Activated T-helper 1 cell treated with anti-CD3 and anti-CD28 coated beads, Interleukin-12 subunit alpha, Interleukin-12 subunit beta, Interleukin-2, Interleukin-4 antibody, amounts not matched to agents 30 ng/mL and 10 ng/mL and 1 ng/mL, durations not matched to agents 14 hours and 24 hours and 36 hours (primary cell): ENCODE results near the gene WDR54. TPM values are rescaled to one million over a fixed set of nuclear protein-coding genes. Genes with fewer than 3 reads are reported as not detected.

Experiments used
- DNase-seq: peaks from one replicate; pipeline ENCODE4 v3.0.0; 2021; ENCODE audit warnings: low spot score
- H3K27ac Mint-ChIP-seq: one replicate; pipeline ENCODE4 v1.8.0; 2021; ENCODE audit warnings: mild to moderate bottlenecking, mixed read lengths
- H3K27me3 Mint-ChIP-seq: one replicate; pipeline ENCODE4 v1.8.0; 2022; ENCODE audit warnings: mild to moderate bottlenecking, moderate library complexity, mixed read lengths; ENCODE audit not compliant: insufficient read depth
- H3K36me3 Mint-ChIP-seq: one replicate; pipeline ENCODE4 v1.8.0; 2021; ENCODE audit warnings: low read depth, mixed read lengths
- H3K4me1 Mint-ChIP-seq: one replicate; pipeline ENCODE4 v1.8.0; 2021; ENCODE audit warnings: low read depth, mixed read lengths
- H3K4me3 Mint-ChIP-seq: one replicate; pipeline ENCODE4 v1.8.0; 2021; ENCODE audit warnings: mild to moderate bottlenecking, moderate library complexity, mixed read lengths
- H3K9me3 Mint-ChIP-seq: one replicate; pipeline ENCODE4 v1.8.0; 2021; ENCODE audit warnings: mixed read lengths
- intact Hi-C: fragments of 100-400 bp; cut with micrococcal nuclease; formaldehyde crosslinking; loops from one replicate; pipeline ENCODE4 v1.15.1; 2024
- total RNA-seq: library from RNA; stranded (reverse); gene quantifications from 2 replicates; pipeline ENCODE4 v1.2.3, GENCODE V29; 2022

The WDR54 gene
- total RNA-seq, 1 donor from 2014 or later = 58.6 TPM

DNA sequence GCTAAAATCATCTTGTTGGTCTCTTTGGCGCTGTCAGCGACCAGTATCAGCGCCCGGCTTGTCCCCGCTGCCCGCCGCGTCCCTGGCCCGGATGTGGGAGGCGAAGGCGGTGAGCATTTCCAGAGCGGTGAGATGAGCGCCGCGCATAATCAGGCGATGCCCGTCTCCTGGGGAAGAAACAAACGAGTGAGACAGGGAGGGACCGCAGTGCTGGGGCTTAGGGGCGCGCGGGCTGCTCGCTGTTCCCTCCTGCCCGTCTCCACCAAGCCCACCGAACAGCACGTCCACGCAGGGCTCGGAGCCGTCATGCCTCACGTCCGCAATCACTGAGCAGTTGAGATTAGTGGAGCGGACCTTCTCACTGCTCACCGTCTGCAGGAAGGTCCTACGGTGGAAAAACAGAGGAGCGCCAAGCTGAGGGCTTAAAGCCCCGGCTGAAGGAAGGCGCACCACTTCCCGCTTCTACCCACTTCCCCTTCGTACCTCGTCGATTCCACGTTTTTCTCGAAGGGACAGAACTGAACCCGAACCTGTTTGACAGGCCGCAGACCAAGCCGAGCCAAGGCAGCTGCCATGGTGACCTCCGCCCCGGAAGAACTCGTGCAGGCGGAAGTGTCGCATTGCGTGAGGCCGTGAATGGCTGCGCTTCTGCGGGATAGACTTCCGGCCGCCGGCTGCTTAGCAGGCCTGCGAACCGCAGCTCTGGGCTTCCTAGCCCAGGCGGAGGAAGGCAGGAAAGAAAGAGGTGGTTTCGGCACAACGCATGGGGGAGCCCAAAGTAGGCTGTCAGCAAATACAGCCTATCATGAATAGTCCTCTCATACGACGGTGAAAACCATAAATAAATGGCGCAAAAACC is 50.8 kb downstream of the WDR54 start, which contains the start of gene MRPL53:
Gene MRPL53 (minus strand): TSS at position 595 of the 859 bp plus-strand sequence. CDS start 20 bp downstream, at position 575.
- peak within 1 kb of the TSS; percentile 99 for H3K4me3 Mint-ChIP-seq

DNA sequence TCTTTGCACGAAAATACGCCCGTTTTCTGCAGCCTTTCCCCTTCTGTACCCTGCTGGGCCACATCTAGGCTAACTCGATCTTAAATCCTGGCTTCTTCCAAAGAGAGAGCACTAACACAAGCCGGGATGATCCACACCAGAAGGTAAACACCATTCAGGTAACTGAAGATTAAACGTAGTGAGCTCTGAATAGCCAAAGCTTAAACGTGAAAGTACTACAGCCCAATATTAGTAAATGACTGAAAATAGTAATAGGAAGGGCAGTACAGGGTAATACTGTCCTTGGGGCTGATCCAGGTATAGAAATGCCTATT is 51.4 kb downstream of the WDR54 start:
- Mint-ChIP-seq H3K36me3 (peaks cover 32% of the 10 kb centered on the region), H3K9me3 (no peaks in the 10 kb centered on the region), H3K27ac (peak overlapping the region; percentile 94), H3K4me3 (peak overlapping the region; percentile 99), H3K27me3 (peaks cover 2% of the 10 kb centered on the region), H3K4me1 (peaks cover 21% of the 10 kb centered on the region)
- intact Hi-C loops = loop anchor here (1.0 kb wide), 5 partner anchors 9 to 56 kb away; partner anchors contain the start of genes AUP1, HTRA2, PCGF1 and TTC31
- DNase-seq = no peak

More for the DNA sequence above, 50.8 kb downstream of the WDR54 start, which contains the start of gene MRPL53:
- Mint-ChIP-seq H3K27ac (peak within 1 kb of the TSS; percentile 94), H3K4me1 (peaks cover 21% of the 10 kb centered on the region), H3K9me3 (no peaks in the 10 kb centered on the region), H3K36me3 (peaks cover 30% of the 10 kb centered on the region), H3K27me3 (peaks cover 2% of the 10 kb centered on the region)
- peak; percentile 95 for DNase-seq
- intact Hi-C loops = loop anchor here (1.0 kb wide), 5 partner anchors 8 to 57 kb away; partner anchors contain the start of genes AUP1, HTRA2, PCGF1 and TTC31

DNA sequence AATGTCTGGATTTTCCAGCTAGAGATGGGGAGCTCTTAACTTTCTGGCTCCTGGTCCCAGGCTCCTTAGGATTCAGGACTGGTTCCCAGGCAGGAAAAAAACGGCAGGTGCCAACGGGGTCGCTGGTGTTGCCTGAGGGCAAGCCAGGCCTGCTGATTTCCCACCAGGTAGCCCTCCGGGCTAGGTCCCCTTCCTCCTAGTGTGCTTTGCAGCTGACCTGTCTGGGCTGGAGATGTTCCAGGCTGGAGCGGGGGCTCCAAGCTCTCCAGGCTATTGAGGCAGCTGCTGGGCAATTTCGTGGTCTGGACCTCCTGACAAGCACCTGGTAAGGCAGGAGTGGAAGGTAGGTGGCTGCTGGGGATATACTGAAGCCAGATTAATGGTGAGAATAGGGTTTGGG is 53.0 kb downstream of the WDR54 start:
- Mint-ChIP-seq H3K27me3 (peaks cover 2% of the 10 kb centered on the region), H3K36me3 (peaks cover 35% of the 10 kb centered on the region), H3K27ac (no peak overlapping the region), H3K4me3 (no peak overlapping the region), H3K4me1 (peaks cover 26% of the 10 kb centered on the region), H3K9me3 (no peaks in the 10 kb centered on the region)
- intact Hi-C loops = no loop called here
- DNase-seq = no peak

DNA sequence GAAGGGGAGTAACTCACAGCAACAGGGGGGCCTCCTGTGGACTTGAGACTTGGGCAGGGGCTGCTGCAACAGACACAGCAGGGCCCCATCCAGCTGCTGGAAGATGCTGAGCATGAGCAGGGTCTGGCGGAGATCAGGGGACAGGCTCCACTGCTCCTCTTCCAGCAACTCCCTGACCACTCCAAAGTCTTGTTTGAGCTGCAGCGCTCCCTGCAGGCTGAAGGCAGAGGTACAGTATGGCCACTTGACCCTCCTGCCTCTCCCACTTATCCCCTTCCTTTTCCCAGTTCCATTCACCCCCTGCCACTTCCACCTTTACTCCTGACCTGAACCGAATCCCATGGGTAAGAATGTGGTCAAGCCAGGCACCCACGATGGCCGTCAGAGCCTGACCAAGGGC is 53.4 kb downstream of the WDR54 start:
- Mint-ChIP-seq H3K27me3 (peaks cover 2% of the 10 kb centered on the region), H3K36me3 (peaks cover 37% of the 10 kb centered on the region), H3K4me3 (no peak overlapping the region), H3K4me1 (peaks cover 26% of the 10 kb centered on the region), H3K9me3 (no peaks in the 10 kb centered on the region), H3K27ac (no peak overlapping the region)
- intact Hi-C loops = no loop called here
- no peak for DNase-seq

Other genes with a start within 250 kb of the WDR54 start
- gene MOB1A, start 242.9 kb upstream of the WDR54 start, total RNA-seq = 207 and 221 TPM in 2 replicates
- gene MTHFD2, start 223.1 kb upstream of the WDR54 start, total RNA-seq = 437 and 457 TPM in 2 replicates
- gene SLC4A5, start 78.3 kb upstream of the WDR54 start, total RNA-seq = 0.47 and 0.71 TPM in 2 replicates
- 83.0 and 84.0 TPM in 2 replicates for gene DCTN1, start 41.4 kb upstream of the WDR54 start, total RNA-seq
- 1.9 and 2.4 TPM in 2 replicates for gene C2orf81, start 111 bp upstream of the WDR54 start, total RNA-seq
- 4.0 and 4.2 TPM in 2 replicates for gene RTKN, start 20.2 kb downstream of the WDR54 start, total RNA-seq
- gene INO80B, start 33.4 kb downstream of the WDR54 start, total RNA-seq = 67.8 and 70.0 TPM in 2 replicates
- 32.6 and 35.3 TPM in 2 replicates for gene WBP1, start 36.7 kb downstream of the WDR54 start, total RNA-seq
- gene MOGS, start 43.7 kb downstream of the WDR54 start, total RNA-seq = 87.7 and 88.6 TPM in 2 replicates
- 118 and 124 TPM in 2 replicates for gene MRPL53, start 51.0 kb downstream of the WDR54 start, total RNA-seq
- gene CCDC142, start 61.3 kb downstream of the WDR54 start, total RNA-seq = 30.4 and 36.3 TPM in 2 replicates
- 30.2 and 32.2 TPM in 2 replicates for gene TTC31, start 61.4 kb downstream of the WDR54 start, total RNA-seq
- gene LBX2, start 77.9 kb downstream of the WDR54 start, total RNA-seq = 0.54 and 1.1 TPM in 2 replicates
- gene PCGF1, start 86.0 kb downstream of the WDR54 start, total RNA-seq = 41.9 and 45.0 TPM in 2 replicates
- gene TLX2, start 92.7 kb downstream of the WDR54 start, total RNA-seq = 1.2 and 1.5 TPM in 2 replicates
- gene DQX1, start 104.5 kb downstream of the WDR54 start, total RNA-seq = 0.65 and 0.86 TPM in 2 replicates
- gene AUP1, start 108.0 kb downstream of the WDR54 start, total RNA-seq = 178 and 187 TPM in 2 replicates
- gene HTRA2, start 108.2 kb downstream of the WDR54 start, total RNA-seq = 57.0 and 57.3 TPM in 2 replicates
- 1.9 and 2.0 TPM in 2 replicates for gene LOXL3, start 132.2 kb downstream of the WDR54 start, total RNA-seq
- gene DOK1, start 133.0 kb downstream of the WDR54 start, total RNA-seq = 37.2 and 40.8 TPM in 2 replicates
- gene M1AP, start 226.6 kb downstream of the WDR54 start, total RNA-seq = 0.10 TPM in 1 of 2 replicates, not detected in the other
- 2.4 and 3.2 TPM in 2 replicates for gene SEMA4F, start 232.5 kb downstream of the WDR54 start, total RNA-seq